Ammon's horn (tissue), 1 donor: Measurements from ENCODE around the gene CA4.

Source experiments
- DNase-seq: peaks from one replicate; pipeline ENCODE4 v3.0.0-alpha.2; 2016; ENCODE audit warnings: low spot score

CA4 gene

DNA sequence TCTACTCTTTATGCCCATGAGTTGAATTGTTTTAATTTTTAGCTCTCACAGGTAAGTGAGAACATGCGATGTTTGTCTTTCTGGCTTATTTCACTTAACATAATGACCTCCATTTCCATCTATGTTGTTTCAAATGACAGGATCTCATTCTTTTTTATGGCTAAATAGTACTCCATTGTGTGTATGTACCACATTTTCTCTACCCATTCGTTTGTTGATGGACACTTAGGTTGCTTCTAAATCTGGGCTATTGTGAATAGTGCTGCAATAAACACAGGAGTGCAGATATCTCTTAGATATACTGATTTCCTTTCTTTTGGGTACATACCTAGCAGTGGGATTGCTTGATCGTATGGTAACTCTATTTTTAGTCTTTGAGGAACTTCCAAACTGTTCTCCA lies 19.3 kb upstream of the CA4 start:
- no peak for DNase-seq

DNA sequence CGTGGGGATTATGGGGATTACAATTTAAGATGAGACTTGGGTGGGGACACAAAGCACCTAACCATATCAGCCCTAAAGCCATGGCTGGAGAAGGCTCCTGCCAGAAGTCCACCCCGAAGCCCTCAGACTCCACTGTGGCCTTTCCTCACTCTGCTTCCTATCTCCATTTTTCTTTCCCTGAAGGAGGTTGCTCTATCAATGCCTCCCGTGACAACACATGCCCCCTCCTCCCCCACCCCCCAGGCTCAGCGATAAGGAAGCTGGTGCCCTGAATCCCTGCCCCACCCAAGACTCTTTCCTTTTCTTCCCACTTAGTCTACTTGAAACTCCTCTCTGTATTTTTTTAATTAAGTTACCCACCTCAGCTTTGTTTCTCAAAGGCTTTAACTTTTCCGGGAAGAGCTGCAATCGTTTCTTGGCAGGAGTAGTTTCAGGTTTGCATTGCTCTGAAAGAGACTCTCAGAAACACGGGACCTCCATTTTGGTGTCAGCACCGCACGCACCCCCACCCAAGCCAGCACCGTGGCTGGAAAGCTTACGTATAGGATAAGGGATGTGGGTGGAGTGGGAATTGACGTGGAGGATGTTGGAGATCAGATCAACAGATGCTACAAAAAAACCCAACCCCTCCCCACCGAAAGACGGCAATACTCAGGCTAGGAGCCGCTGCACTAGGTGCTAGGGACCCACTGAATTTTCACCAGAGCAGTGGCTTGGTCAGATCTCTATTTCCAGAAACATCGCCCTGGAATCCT lies 15.2 kb upstream of the CA4 start:
- DNase-seq: no peak

- DNase-seq: peak; percentile 95
These were observed 14.4 kb upstream of the CA4 start for GRCh38 chr17:60135151-60135950.

GRCh38 chr17:60135951-60136666 lies 13.7 kb upstream of the CA4 start:
- no peak for DNase-seq

GRCh38 chr17:60137731-60138130 lies 12.0 kb upstream of the CA4 start:
- no peak for DNase-seq

GRCh38 chr17:60138769-60139437 lies 10.9 kb upstream of the CA4 start:
- DNase-seq: no peak

DNA sequence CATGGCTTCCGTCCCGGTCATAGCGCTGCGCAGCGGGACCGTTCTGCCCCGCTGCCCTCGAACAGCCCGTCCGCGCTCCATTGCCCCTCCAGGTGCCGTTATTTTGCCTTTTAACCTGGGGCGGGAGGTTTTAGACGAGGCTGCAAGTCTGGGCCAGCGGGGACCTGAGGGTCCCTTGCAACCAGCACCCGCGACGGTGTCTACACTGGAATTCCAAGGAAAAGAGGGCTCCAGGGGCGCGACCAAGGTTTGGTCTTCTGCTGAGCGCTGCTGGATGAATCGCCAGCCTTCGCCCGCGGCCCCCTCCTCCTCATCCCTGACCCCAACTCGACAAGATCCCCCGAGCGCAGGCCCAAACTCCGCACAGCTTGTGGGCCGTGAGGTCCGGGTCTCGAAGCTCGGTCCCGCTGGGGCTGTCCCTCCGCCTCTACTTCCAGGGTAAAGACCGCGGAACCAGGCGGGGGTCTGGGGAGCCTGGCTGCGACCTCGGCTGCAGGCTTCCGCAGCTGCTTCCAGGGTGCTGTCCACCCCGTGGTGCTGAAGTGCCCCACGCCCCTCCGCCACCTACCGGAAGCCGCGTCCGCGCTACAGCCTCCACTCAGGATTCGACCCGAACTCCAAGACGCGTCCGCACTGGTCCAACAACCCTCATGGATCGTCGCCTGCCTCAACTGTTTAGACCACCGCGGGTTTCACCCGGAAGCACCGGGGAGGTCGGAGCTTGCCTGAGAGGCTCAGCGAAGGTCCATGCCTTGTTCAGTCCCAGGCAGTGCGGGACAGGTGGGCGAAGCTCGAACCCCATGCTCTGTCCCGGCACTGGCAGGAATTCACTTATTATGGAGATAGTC lies 10.1 kb upstream of the CA4 start:
- peak; percentile 53 for DNase-seq

- no peak for DNase-seq
These were observed 8.4 kb upstream of the CA4 start for GRCh38 chr17:60141111-60142018.

DNA sequence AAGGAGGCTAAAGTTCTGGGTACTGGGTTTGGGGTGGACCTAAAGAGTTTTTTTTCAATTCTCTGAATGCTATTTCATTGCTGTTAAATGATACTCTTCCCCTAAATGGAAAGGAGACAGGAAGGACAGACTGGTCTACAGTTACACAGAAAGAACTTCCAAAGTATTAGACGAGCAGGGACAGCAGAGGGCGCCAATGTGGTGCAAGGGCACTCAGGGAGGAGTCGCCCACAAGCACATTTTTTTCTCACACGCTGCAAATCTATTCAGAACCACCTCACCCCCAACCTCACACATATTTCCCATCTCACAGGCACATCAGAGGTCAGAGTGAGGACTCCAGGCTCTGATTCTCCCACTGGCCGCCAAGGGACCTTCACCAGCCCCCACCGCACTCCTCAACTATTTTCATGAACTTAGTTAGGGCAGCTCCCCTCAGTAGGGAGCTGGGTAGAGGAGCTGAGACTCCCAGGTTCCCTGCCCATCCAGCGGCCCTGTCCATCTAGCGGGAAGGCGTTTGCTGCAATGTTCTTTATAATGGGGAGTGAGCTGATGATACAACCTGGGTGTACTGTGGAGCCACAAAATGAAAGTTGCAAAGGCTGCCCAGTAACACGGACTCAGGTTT lies 6.8 kb upstream of the CA4 start:
- peak; percentile 90 for DNase-seq

DNA sequence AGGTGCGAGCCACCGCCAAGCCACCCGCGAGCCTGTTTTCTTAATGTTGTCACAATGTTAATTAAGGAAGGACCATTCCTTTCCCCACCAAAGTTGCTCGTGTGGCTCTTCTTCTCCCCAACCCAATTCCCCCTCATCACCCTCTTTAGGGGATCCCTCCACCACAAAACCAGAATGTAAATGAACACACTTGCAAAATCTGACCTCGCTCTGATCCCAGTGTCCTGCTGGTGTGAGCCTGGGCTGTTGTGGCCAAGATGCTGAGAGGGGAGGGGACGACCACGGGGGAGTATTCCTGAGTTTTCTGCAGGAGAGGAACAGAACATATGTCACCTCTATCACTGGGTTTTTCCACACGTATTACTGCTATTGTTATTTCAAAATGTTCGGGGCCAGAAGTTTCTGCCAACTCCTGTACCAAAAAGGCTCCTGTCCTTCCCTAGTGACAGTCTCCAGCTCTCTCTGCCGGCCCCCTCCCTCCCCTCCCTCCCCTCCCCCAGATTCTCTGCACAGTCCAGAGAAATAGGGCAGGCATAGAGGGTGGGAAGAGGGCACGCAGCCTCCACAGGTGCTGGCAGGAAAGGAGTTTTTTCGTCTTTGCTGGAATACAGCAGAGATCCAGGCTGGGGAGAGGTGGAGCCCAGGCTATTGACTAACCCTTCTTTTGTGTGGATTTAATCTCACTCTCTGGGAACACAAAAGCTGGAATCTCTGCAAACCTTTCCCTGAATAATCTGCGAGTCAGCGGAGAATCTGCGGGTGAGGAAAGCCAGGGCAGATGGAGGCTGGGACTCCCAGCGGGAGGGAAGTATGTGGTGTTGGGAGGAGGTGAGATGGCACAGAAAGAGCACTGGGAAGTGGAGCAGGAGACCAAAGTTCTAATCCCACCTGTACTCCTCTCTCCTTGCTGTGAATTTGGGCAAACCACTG lies 4.5 kb upstream of the CA4 start:
- DNase-seq: no peak

GRCh38 chr17:60146206-60146605 lies 3.6 kb upstream of the CA4 start:
- no peak for DNase-seq

DNA sequence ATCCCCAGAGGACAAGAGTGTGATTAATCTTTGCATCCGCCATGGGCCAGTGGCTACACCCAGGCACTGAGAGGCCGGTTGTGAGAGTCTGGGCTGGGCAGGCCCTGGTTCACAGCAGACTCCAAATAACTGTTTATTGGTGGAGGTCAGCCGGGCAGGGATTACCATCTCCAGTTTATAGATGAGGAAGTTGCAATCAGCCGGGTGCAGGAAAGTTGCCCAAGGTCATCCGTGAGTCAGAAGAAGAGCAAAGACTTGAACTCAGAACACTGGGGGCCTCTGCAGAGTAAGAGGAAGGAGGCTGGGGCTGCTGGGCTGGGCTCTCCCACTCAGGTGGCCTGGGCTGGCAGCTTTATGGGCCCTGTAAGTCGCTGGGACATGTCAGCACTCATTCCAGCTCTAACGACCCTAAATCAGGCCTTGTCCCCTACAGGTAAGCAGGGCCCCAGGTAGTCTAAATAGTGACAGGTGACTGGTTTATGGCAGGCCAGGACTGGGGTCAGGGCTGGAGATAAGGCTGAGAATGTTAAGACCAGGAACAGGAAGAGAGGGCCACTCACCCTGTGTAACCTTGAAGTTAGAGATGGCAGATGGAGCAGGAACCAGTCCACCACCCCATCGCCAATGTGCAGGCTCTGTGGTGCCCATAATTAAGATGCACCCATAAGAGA lies 2.1 kb upstream of the CA4 start:
- DNase-seq: no peak

GRCh38 chr17:60148373-60148772 lies 1.4 kb upstream of the CA4 start:
- DNase-seq: no peak

DNA sequence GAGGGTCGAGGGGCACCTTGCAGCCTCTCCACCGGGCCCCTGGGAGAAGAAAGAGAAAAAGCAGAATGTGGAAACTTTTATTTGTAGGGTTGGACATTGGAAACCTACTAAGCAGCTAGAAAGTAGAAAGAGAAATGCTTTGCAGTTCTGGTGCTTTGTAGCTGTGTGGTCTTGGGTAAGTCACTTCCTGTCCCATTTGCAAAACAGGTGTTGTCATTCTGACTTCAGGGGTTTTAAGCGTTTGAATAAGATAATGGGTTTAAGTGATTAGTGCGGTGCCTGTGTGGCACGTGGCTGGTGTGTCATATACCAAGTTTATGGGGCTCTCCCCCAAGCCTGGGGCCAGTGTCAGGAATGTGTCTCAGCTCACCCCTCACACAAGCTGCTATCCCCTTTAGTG lies 1.6 kb downstream of the CA4 start:
- no peak for DNase-seq

- peak; percentile 1 for DNase-seq
These were observed 4.0 kb downstream of the CA4 start for GRCh38 chr17:60153606-60154390.

- peak; percentile 56 for DNase-seq
These were observed 5.0 kb downstream of the CA4 start for GRCh38 chr17:60154616-60155426.
